Measurements from ENCODE around the gene RYR2.

DNA sequence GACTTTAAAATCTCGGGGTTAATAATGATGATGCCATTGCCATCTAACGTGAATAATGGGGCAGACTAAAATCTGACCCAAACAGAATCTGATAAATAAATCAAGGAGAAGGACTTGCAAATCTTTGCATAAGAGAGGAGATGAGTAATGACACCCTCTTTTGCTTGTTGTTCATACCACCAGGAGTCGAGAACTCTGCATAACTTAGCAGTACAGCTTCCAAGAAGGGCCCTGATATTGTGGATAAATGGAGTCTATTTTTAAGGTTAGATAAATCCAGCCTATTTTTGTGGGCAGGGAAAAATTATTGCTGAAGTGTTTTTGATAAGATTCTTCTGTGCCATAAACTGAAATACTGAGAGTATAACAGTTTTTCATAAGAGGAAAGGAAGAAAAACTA is 17.3 kb downstream of the RYR2 start:
- TF ChIP-seq, protein P1, sequence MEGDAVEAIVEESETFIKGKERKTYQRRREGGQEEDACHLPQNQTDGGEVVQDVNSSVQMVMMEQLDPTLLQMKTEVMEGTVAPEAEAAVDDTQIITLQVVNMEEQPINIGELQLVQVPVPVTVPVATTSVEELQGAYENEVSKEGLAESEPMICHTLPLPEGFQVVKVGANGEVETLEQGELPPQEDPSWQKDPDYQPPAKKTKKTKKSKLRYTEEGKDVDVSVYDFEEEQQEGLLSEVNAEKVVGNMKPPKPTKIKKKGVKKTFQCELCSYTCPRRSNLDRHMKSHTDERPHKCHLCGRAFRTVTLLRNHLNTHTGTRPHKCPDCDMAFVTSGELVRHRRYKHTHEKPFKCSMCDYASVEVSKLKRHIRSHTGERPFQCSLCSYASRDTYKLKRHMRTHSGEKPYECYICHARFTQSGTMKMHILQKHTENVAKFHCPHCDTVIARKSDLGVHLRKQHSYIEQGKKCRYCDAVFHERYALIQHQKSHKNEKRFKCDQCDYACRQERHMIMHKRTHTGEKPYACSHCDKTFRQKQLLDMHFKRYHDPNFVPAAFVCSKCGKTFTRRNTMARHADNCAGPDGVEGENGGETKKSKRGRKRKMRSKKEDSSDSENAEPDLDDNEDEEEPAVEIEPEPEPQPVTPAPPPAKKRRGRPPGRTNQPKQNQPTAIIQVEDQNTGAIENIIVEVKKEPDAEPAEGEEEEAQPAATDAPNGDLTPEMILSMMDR (IDR thresholded peaks at IDR 0.05; ENCODE audit: poor library complexity) = no peak
- no peak for TF ChIP-seq EZH2 (IDR thresholded peaks at IDR 0.05; ENCODE audit: borderline replicate concordance)
- TF ChIP-seq EZH2phosphoT487 (IDR thresholded peaks at IDR 0.05; ENCODE audit: low read depth, severe bottlenecking, unreplicated experiment) = no peak

Data from hepatocyte (in vitro differentiated cells).